Aortic smooth muscle cell (primary cell): ENCODE data around the gene RPA3. TPM values are rescaled to one million over a fixed set of nuclear protein-coding genes. Genes with fewer than 3 reads are reported as not detected.

Source experiments
- total RNA-seq: library from RNA; depleted of rRNA; stranded (reverse); fragments of >200 nt; gene quantifications from 2 replicates; pipeline ENCODE4 v1.2.3, GENCODE V29; 2014

The RPA3 gene
- 31.7 and 35.1 TPM in 2 replicates for total RNA-seq

DNA sequence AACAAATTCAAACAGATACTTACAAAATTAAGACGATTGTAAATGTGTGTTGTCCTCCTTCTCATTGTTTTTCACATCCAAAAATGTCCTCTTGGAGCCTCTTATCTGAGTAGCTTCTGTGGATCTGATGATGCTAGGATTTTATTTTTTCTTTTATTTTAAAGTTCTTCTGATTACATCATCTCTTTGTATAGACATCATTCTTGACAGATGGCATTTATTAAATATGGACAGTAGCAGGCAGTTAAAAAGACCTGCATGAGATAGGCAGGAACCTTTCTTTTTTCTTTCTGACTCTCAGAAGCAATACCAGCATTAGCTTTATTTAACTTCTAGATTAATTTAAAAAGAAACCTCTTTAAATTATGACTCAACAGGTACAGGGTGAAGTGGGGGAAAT is at the start of gene RPA3:
TSS of gene RPA3 (minus strand) at position 116 of the 400 bp plus-strand sequence. CDS start 78,189 bp downstream, outside the sequence.

DNA sequence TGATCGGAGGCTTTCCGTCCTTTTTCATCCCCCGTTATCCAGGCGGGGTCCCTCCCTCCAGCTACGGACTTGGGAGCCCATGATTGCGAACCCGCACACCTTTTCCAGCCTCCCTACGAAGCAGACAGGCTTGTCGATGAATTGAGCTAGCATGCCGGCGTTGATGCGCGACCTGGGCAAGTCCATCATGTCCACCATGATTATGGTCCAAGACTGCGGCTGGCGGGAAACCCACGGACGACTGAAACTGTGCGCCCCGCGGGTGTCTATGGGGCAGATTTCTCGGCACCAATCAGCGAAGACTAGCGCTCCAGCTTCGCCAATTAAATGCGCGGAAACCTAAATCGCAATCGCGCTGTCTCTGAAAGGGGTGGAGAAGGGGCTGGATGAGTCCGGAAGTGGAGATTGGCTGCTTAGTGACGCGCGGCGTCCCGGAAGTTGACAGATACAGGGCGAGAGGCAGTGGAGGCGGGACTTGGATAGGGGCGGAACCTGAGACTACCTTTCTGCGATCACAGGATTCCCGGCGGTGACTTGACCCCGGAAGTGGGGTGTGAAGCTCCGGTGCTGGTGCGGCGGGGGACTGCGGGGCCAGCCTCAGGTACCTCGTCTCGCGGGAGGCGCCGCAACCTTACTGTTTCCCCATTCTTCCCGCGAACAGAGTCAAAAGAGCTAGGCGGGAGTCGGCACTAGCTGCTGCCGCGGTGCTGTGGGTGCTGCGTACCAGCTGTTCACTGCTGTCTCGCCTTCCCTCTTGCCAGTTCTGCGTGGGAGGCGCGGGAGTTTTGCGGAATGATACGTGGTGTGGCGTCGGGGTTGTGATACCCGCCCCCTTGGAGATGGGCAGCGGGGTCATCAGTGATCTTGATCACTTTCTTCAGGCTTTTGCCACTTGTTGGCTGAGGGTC is 77.9 kb downstream of the RPA3 start, which contains the start of gene UMAD1:
TSS of gene UMAD1 (plus strand) at position 532 of the 908 bp plus-strand sequence. CDS start 32,620 bp downstream, outside the sequence.

Other genes starting within 250 kb of the RPA3 start
- 0.06 and 0.13 TPM in 2 replicates for gene COL28A1, start 182.7 kb downstream of the RPA3 start, total RNA-seq
- 26.1 and 27.6 TPM in 2 replicates for gene MIOS, start 151.7 kb downstream of the RPA3 start, total RNA-seq
- gene UMAD1, start 77.9 kb downstream of the RPA3 start, total RNA-seq, result 14.0 and 14.4 TPM in 2 replicates